Measurements from ENCODE around the gene KRTAP3-3. TPM values are rescaled to one million over a fixed set of nuclear protein-coding genes. Genes with fewer than 3 reads are reported as not detected.
A peak's percentile ranks its signal among the peaks of the same experiment; 100 is the strongest.

KRTAP3-3 gene
- total and polyA plus RNA-seq, 2 donors (not counting 1 experiment from before 2014, with no cell fraction given), result not detected

DNA sequence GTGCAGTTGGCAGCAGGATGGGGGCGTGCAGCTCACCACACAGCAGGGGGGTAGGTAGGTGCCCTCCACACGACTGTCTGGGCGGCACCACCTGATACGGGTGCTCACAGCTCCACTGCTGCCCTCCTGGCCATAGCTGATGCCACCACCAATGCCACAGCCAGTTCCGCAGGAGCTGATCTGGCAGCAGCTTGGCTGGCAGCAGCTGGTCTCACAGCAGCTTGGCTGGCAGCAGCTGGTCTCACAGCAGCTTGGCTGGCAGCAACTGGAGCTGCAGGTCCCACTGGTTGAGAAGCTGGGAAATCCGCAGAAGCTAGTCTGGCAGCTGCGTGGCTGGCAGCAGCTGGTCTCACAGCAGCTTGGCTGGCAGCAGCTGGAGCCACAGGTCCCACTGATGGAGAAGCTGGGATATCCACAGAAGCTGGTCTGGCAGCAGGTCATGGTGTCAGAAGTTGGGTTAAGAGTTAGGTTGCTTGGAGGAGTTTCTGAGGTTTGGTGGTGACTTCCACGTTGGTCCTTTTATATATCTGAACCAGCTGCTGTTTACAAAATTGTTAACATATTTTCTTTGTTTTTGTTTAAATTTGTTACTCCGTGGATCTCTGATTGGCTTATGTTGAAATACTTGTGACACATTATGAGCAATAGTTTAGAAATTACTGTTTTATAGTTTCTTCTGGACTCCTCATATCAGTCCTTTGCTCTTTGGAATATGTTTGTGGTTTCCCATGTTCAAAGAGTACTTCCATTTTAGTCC is 32.9 kb upstream of the KRTAP3-3 start, which contains the start of gene KRTAP1-5:
Gene KRTAP1-5 (minus strand): TSS at position 494 of the 757 bp plus-strand sequence. CDS start 53 bp downstream, at position 441.
- no peaks in the 10 kb centered on the region for H4K20me1 ChIP-seq (ENCODE audit: control insufficient read depth, extremely low read depth, insufficient read depth, low read length)
- H3K27ac ChIP-seq (ENCODE audit: insufficient read depth, low read length), result peak within 1 kb of the TSS; percentile 15
- no peaks in the 10 kb centered on the region for H3K27me3 ChIP-seq (ENCODE audit: control insufficient read depth, insufficient read depth, low read length)
- H3K9me3 ChIP-seq (ENCODE audit: control insufficient read depth, insufficient read depth, low read depth, low read length), result no peaks in the 10 kb centered on the region
- TF ChIP-seq EZH2 (IDR thresholded peaks at IDR 0.05; ENCODE audit: low read length, missing control alignments), result no peak
- TF ChIP-seq, protein P1, sequence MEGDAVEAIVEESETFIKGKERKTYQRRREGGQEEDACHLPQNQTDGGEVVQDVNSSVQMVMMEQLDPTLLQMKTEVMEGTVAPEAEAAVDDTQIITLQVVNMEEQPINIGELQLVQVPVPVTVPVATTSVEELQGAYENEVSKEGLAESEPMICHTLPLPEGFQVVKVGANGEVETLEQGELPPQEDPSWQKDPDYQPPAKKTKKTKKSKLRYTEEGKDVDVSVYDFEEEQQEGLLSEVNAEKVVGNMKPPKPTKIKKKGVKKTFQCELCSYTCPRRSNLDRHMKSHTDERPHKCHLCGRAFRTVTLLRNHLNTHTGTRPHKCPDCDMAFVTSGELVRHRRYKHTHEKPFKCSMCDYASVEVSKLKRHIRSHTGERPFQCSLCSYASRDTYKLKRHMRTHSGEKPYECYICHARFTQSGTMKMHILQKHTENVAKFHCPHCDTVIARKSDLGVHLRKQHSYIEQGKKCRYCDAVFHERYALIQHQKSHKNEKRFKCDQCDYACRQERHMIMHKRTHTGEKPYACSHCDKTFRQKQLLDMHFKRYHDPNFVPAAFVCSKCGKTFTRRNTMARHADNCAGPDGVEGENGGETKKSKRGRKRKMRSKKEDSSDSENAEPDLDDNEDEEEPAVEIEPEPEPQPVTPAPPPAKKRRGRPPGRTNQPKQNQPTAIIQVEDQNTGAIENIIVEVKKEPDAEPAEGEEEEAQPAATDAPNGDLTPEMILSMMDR (conservative IDR thresholded peaks at IDR 0.05 in 1 of 2, IDR thresholded peaks at IDR 0.05 in 1 of 2; ENCODE audit: low read depth in 1 of 2, low read length in 2 of 2), result no peak
- H3K79me2 ChIP-seq (ENCODE audit: control insufficient read depth, insufficient read depth, low read length), result no peaks in the 10 kb centered on the region
- peak; percentile 35 to 74 for DNase-seq (ENCODE audit: low read depth in 2 of 2)
- peaks cover 6% of the 10 kb centered on the region for H3K4me1 ChIP-seq (ENCODE audit: control insufficient read depth, extremely low read depth, insufficient read depth, low read length)
- H3K9ac ChIP-seq (ENCODE audit: insufficient read depth, low read length), result no peak within 1 kb of the TSS
- no peak within 1 kb of the TSS for H2AFZ ChIP-seq (ENCODE audit: low read length)
- H3K4me3 ChIP-seq (replicated peaks in 1 of 4; ENCODE audit: control extremely low read depth in 1 of 4, insufficient read depth in 1 of 4, low read depth in 3 of 4, low read length in 4 of 4), result no peak within 1 kb of the TSS
- no peaks in the 10 kb centered on the region for H3K36me3 ChIP-seq (ENCODE audit: control insufficient read depth, insufficient read depth, low read length)
- H3K4me2 ChIP-seq (ENCODE audit: extremely low read depth, insufficient read depth, low read length), result peak within 1 kb of the TSS; percentile 36

DNA sequence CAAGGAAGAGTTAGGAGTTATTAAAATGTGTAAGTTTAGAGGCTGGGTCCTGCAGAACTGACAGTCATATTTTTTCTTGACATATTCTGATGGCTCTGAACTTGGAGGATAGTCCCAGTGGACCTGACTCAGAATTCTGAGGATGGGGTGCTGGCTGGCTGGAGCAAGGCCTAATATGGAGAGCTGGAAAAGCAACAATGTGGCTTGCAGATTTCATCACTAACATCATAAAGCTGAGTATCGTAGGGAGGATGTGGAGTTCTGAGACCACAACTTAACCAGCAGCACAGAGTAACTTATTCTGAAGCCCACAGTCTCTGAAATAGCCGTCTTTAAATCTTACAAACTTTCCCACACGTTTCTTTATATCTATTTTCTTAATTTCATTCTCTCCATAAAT is 30.7 kb upstream of the KRTAP3-3 start:
- Histone ChIP-seq H2AFZ (ENCODE audit: low read length) (no peak overlapping the region), H3K36me3 (ENCODE audit: control insufficient read depth, insufficient read depth, low read length) (no peaks in the 10 kb centered on the region)
- no peak for DNase-seq (ENCODE audit: low read depth in 2 of 2)

GRCh38 chr17:41020336-41020735 is 26.4 kb upstream of the KRTAP3-3 start:
- TF ChIP-seq EZH2 (IDR thresholded peaks at IDR 0.05; ENCODE audit: low read length, missing control alignments), result no peak
- TF ChIP-seq, protein P1 (conservative IDR thresholded peaks at IDR 0.05 in 1 of 2, IDR thresholded peaks at IDR 0.05 in 1 of 2; ENCODE audit: low read depth in 1 of 2, low read length in 2 of 2), result no peak
- Histone ChIP-seq H3K4me2 (ENCODE audit: extremely low read depth, insufficient read depth, low read length) (no peak overlapping the region), H3K4me1 (ENCODE audit: control insufficient read depth, extremely low read depth, insufficient read depth, low read length) (no peaks in the 10 kb centered on the region), H3K9ac (ENCODE audit: insufficient read depth, low read length) (no peak overlapping the region), H3K27me3 (ENCODE audit: control insufficient read depth, insufficient read depth, low read length) (no peaks in the 10 kb centered on the region), H4K20me1 (ENCODE audit: control insufficient read depth, extremely low read depth, insufficient read depth, low read length) (no peaks in the 10 kb centered on the region), H3K79me2 (ENCODE audit: control insufficient read depth, insufficient read depth, low read length) (no peaks in the 10 kb centered on the region), H3K9me3 (ENCODE audit: control insufficient read depth, insufficient read depth, low read depth, low read length) (no peaks in the 10 kb centered on the region), H3K36me3 (ENCODE audit: control insufficient read depth, insufficient read depth, low read length) (no peaks in the 10 kb centered on the region), H3K27ac (ENCODE audit: insufficient read depth, low read length) (no peak overlapping the region), H3K4me3 (replicated peaks in 1 of 4; ENCODE audit: control extremely low read depth in 1 of 4, insufficient read depth in 1 of 4, low read depth in 3 of 4, low read length in 4 of 4) (no peak overlapping the region), H2AFZ (ENCODE audit: low read length) (no peak overlapping the region)
- DNase-seq (ENCODE audit: low read depth in 2 of 2), result no peak

More for the DNA sequence above, 30.7 kb upstream of the KRTAP3-3 start:
- Histone ChIP-seq H3K4me2 (ENCODE audit: extremely low read depth, insufficient read depth, low read length) (no peak overlapping the region), H3K4me1 (ENCODE audit: control insufficient read depth, extremely low read depth, insufficient read depth, low read length) (peaks cover 6% of the 10 kb centered on the region), H3K79me2 (ENCODE audit: control insufficient read depth, insufficient read depth, low read length) (no peaks in the 10 kb centered on the region), H3K4me3 (replicated peaks in 1 of 4; ENCODE audit: control extremely low read depth in 1 of 4, insufficient read depth in 1 of 4, low read depth in 3 of 4, low read length in 4 of 4) (no peak overlapping the region), H3K27me3 (ENCODE audit: control insufficient read depth, insufficient read depth, low read length) (no peaks in the 10 kb centered on the region), H3K9ac (ENCODE audit: insufficient read depth, low read length) (no peak overlapping the region), H3K9me3 (ENCODE audit: control insufficient read depth, insufficient read depth, low read depth, low read length) (no peaks in the 10 kb centered on the region), H3K27ac (ENCODE audit: insufficient read depth, low read length) (no peak overlapping the region), H4K20me1 (ENCODE audit: control insufficient read depth, extremely low read depth, insufficient read depth, low read length) (no peaks in the 10 kb centered on the region)
- TF ChIP-seq, protein P1 (conservative IDR thresholded peaks at IDR 0.05 in 1 of 2, IDR thresholded peaks at IDR 0.05 in 1 of 2; ENCODE audit: low read depth in 1 of 2, low read length in 2 of 2), result no peak
- no peak for TF ChIP-seq EZH2 (IDR thresholded peaks at IDR 0.05; ENCODE audit: low read length, missing control alignments)

Measured in fibroblast of lung (primary cell).